OCI-LY1 (cell line): ENCODE data around the gene ITGB4.

Experiments used
- H2AFZ ChIP-seq: fragments of 200-600 bp; sonication (generic), shearing (Covaris generic); 2 replicates; pipeline ENCODE4 v1.6.0; 2014; ENCODE audit warnings: antibody characterized with exemption, mild to moderate bottlenecking, low read length
- H3F3A ChIP-seq: fragments of 200-600 bp; sonication (generic), shearing (Covaris generic); 2 replicates; pipeline ENCODE4 v1.6.0; 2014; ENCODE audit warnings: mild to moderate bottlenecking, antibody characterized with exemption, low read length, moderate library complexity; ENCODE audit not compliant: insufficient read depth
- H3K27ac ChIP-seq: fragments of 200-600 bp; sonication (generic); 2 replicates; pipeline ENCODE4 v1.5.1; 2014; ENCODE audit warnings: low read length, mixed run types, mild to moderate bottlenecking, low read depth; ENCODE audit not compliant: poor library complexity, severe bottlenecking
- H3K27me3 ChIP-seq: fragments of 200-600 bp; sonication (generic); 2 replicates; pipeline ENCODE4 v1.6.0; 2014; ENCODE audit warnings: antibody characterized with exemption, mild to moderate bottlenecking, low read length, moderate library complexity; ENCODE audit not compliant: insufficient read depth
- H3K36me3 ChIP-seq: fragments of 200-600 bp; sonication (generic); 2 replicates; pipeline ENCODE4 v1.6.1; 2014; ENCODE audit warnings: mild to moderate bottlenecking, antibody characterized with exemption, low read length, moderate library complexity, mixed read lengths; ENCODE audit not compliant: insufficient read depth
- H3K4me1 ChIP-seq: fragments of 200-600 bp; sonication (generic); 2 replicates; pipeline ENCODE4 v1.5.1; 2014; ENCODE audit warnings: mild to moderate bottlenecking, low read length, moderate library complexity; ENCODE audit not compliant: insufficient read depth, severe bottlenecking
- H3K4me2 ChIP-seq: fragments of 200-600 bp; sonication (generic), shearing (Covaris generic); 2 replicates; pipeline ENCODE4 v1.6.1; 2014; ENCODE audit warnings: low read length
- H3K4me3 ChIP-seq: fragments of 200-600 bp; sonication (generic); 2 replicates; pipeline ENCODE4 v1.5.1; 2014; ENCODE audit warnings: low read length, low read depth, mild to moderate bottlenecking, mixed read lengths; ENCODE audit not compliant: poor library complexity, severe bottlenecking
- H3K79me2 ChIP-seq: fragments of 200-600 bp; shearing (Covaris generic); 2 replicates; pipeline ENCODE4 v1.6.1; 2016; ENCODE audit warnings: mixed run types, low read length, mixed read lengths; ENCODE audit not compliant: insufficient read depth
- H3K9ac ChIP-seq: fragments of 200-600 bp; sonication (generic), shearing (Covaris generic); 2 replicates; pipeline ENCODE4 v1.6.1; 2014; ENCODE audit warnings: mild to moderate bottlenecking, low read length, mixed read lengths
- H3K9me2 ChIP-seq: fragments of 200-600 bp; sonication (generic), shearing (Covaris generic); 2 replicates; pipeline ENCODE4 v1.6.1; 2014; ENCODE audit warnings: low read depth, mild to moderate bottlenecking, low read length, mixed read lengths
- H3K9me3 ChIP-seq: fragments of 200-600 bp; shearing (Covaris generic); 2 replicates; pipeline ENCODE4 v1.6.1; 2014; ENCODE audit warnings: low read length, mixed read lengths
- H4K20me1 ChIP-seq: fragments of 200-600 bp; sonication (generic), shearing (Covaris generic); 2 replicates; pipeline ENCODE4 v1.6.0; 2016; ENCODE audit warnings: mild to moderate bottlenecking, low read length; ENCODE audit not compliant: insufficient read depth
- EZH2 ChIP-seq: fragments of 200-600 bp; sonication (generic), shearing (Covaris generic); IDR thresholded peaks from 2 replicates; pipeline ENCODE4 v1.8.0; 2017; ENCODE audit warnings: borderline replicate concordance, mixed run types, mild to moderate bottlenecking, antibody characterized with exemption, low read length, moderate library complexity, mixed read lengths
- TF ChIP-seq, protein P1 (sequence below): fragments of 200-600 bp; sonication (generic), shearing (Covaris generic); IDR thresholded peaks from 2 replicates; pipeline ENCODE4 v1.5.1; 2017; ENCODE audit warnings: mild to moderate bottlenecking, antibody characterized with exemption, low read length, moderate library complexity, mixed read lengths

Gene ITGB4

DNA sequence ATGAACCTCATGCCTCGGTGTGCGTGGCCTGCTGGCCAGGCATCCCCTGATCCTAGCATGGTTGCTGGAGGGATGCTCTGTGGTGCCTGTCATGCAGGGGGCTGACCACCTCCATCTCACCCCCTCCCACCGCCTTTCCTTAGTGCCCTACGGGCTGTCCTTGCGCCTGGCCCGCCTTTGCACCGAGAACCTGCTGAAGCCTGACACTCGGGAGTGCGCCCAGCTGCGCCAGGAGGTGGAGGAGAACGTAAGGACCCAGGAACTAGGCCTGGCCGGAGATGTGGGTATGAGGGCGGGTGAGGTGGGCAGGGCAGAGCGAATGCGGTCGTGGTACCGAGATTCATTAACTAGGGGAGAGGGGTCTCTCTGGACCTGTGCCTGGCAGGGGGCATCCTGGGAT, 19.0 kb downstream of the ITGB4 start:
- no peak overlapping the region for H3K9ac ChIP-seq
- peaks cover 10% of the 10 kb centered on the region for H3K4me1 ChIP-seq
- TF ChIP-seq, protein P1, sequence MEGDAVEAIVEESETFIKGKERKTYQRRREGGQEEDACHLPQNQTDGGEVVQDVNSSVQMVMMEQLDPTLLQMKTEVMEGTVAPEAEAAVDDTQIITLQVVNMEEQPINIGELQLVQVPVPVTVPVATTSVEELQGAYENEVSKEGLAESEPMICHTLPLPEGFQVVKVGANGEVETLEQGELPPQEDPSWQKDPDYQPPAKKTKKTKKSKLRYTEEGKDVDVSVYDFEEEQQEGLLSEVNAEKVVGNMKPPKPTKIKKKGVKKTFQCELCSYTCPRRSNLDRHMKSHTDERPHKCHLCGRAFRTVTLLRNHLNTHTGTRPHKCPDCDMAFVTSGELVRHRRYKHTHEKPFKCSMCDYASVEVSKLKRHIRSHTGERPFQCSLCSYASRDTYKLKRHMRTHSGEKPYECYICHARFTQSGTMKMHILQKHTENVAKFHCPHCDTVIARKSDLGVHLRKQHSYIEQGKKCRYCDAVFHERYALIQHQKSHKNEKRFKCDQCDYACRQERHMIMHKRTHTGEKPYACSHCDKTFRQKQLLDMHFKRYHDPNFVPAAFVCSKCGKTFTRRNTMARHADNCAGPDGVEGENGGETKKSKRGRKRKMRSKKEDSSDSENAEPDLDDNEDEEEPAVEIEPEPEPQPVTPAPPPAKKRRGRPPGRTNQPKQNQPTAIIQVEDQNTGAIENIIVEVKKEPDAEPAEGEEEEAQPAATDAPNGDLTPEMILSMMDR, result no peak
- TF ChIP-seq EZH2, result no peak
- no peak overlapping the region for H3K4me2 ChIP-seq
- peaks cover 5% of the 10 kb centered on the region for H3K27me3 ChIP-seq
- H3K79me2 ChIP-seq, result no peaks in the 10 kb centered on the region
- H2AFZ ChIP-seq, result no peak overlapping the region
- no peak overlapping the region for H3K27ac ChIP-seq
- H3K4me3 ChIP-seq, result no peak overlapping the region
- H3K36me3 ChIP-seq, result no peaks in the 10 kb centered on the region
- H3K9me2 ChIP-seq, result no peaks in the 10 kb centered on the region
- no peaks in the 10 kb centered on the region for H3F3A ChIP-seq
- no peaks in the 10 kb centered on the region for H4K20me1 ChIP-seq
- H3K9me3 ChIP-seq, result no peaks in the 10 kb centered on the region

DNA sequence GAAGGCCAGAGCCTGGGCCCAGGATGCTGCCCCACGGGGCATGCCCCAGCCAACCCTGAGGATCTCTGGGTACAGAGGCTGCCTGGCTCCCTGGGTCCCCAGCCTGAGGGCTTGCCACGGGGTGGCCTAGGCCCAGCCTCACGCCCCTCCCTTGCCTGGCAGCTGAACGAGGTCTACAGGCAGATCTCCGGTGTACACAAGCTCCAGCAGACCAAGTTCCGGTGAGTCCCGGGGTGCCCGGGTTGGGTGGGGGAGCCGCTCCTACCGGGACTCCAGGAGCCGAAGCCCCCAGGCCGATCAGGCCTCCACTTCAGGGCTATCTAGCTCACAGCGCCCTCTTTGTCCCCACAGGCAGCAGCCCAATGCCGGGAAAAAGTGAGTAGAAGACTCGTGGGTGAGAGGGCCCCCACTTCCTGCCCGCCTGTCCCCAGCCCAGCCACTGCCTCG, 19.4 kb downstream of the ITGB4 start:
- Histone ChIP-seq H3K9ac (no peak overlapping the region), H4K20me1 (no peaks in the 10 kb centered on the region), H3K27me3 (peaks cover 5% of the 10 kb centered on the region), H3K79me2 (no peaks in the 10 kb centered on the region), H3K9me2 (no peaks in the 10 kb centered on the region), H3K4me2 (no peak overlapping the region), H3K4me3 (no peak overlapping the region), H3F3A (no peaks in the 10 kb centered on the region), H3K9me3 (no peaks in the 10 kb centered on the region), H3K36me3 (no peaks in the 10 kb centered on the region), H2AFZ (no peak overlapping the region), H3K27ac (no peak overlapping the region), H3K4me1 (peaks cover 10% of the 10 kb centered on the region)
- TF ChIP-seq, protein P1, result no peak
- no peak for TF ChIP-seq EZH2

DNA sequence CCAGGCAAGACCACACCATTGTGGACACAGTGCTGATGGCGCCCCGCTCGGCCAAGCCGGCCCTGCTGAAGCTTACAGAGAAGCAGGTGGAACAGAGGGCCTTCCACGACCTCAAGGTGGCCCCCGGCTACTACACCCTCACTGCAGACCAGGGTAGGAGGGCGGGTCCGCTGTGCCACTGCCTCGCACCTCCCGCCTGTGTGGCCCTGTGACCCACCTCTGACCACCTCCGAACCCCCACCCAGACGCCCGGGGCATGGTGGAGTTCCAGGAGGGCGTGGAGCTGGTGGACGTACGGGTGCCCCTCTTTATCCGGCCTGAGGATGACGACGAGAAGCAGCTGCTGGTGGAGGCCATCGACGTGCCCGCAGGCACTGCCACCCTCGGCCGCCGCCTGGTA, 21.1 kb downstream of the ITGB4 start:
- no peaks in the 10 kb centered on the region for H3K79me2 ChIP-seq
- H3K4me3 ChIP-seq, result no peak overlapping the region
- no peaks in the 10 kb centered on the region for H3K9me2 ChIP-seq
- peaks cover 10% of the 10 kb centered on the region for H3K4me1 ChIP-seq
- no peaks in the 10 kb centered on the region for H3K9me3 ChIP-seq
- H2AFZ ChIP-seq, result no peak overlapping the region
- TF ChIP-seq, protein P1, result no peak
- no peak for TF ChIP-seq EZH2
- H3F3A ChIP-seq, result no peaks in the 10 kb centered on the region
- H3K4me2 ChIP-seq, result no peak overlapping the region
- H3K27ac ChIP-seq, result no peak overlapping the region
- H3K36me3 ChIP-seq, result no peaks in the 10 kb centered on the region
- no peaks in the 10 kb centered on the region for H4K20me1 ChIP-seq
- peaks cover 5% of the 10 kb centered on the region for H3K27me3 ChIP-seq
- H3K9ac ChIP-seq, result no peak overlapping the region
